Subcutaneous adipose tissue (tissue), 4 donors: ENCODE measurements around the gene TNRC18. TPM values are rescaled to one million over a fixed set of nuclear protein-coding genes. Genes with fewer than 3 reads are reported as not detected.

ENCODE experiments used
- total RNA-seq, 4 donors: library from RNA; depleted of rRNA; stranded (reverse); fragments of >200 nt; gene quantifications; one replicate each; pipeline ENCODE4 v1.1.0, GENCODE V29; 2016
- TF ChIP-seq, protein P1 (sequence below): fragments of 450-650 bp; IDR thresholded peaks from one replicate; pipeline ENCODE4 v1.5.1; 2016; ENCODE audit warnings: low read depth, mild to moderate bottlenecking, control low read depth, antibody characterized with exemption, moderate library complexity

TNRC18 gene
- total RNA-seq, 4 donors from 2014 or later = 21.7 to 107 (median 34.0) TPM

DNA sequence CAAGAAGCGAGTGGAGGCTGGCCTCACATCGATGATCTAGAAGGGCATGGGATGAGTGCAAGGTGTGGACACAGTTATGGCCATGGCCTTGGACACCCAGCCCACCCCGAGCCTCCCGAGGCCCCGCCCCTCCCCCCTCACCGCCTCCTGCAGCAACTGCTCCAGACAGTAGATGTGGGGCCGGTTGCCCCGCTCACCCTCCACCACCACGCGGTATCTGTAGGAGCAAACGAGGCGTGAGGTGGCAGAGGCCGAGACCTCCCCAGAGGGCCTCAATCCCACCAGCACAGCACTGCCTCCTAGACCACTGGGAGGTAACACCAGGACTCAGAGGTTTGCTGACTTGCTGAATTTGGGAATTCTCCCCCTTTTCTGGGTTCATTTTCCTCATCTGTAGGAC, 103.2 kb downstream of the TNRC18 start:
- TF ChIP-seq, protein P1, sequence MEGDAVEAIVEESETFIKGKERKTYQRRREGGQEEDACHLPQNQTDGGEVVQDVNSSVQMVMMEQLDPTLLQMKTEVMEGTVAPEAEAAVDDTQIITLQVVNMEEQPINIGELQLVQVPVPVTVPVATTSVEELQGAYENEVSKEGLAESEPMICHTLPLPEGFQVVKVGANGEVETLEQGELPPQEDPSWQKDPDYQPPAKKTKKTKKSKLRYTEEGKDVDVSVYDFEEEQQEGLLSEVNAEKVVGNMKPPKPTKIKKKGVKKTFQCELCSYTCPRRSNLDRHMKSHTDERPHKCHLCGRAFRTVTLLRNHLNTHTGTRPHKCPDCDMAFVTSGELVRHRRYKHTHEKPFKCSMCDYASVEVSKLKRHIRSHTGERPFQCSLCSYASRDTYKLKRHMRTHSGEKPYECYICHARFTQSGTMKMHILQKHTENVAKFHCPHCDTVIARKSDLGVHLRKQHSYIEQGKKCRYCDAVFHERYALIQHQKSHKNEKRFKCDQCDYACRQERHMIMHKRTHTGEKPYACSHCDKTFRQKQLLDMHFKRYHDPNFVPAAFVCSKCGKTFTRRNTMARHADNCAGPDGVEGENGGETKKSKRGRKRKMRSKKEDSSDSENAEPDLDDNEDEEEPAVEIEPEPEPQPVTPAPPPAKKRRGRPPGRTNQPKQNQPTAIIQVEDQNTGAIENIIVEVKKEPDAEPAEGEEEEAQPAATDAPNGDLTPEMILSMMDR = no peak

DNA sequence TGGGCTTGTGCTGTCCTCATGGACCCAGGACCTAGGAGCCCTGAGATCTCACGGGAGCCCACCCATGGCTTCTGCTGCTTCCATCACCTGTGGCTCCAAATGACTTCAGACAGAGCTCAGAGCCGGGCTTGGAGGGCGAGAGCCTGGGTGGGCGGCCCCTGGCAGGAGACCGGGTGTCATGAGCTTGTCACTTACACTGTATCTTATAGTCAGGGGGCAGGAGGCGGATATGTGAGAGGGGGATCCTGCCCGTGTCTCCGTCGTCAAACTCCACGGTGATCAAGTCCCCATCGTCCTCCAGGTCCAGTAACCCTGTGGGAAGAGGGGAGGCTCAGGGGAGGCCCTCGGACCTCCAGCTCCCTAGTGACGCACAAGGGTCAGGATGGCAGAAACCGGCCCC, 107.9 kb downstream of the TNRC18 start:
- TF ChIP-seq, protein P1 = no peak

DNA sequence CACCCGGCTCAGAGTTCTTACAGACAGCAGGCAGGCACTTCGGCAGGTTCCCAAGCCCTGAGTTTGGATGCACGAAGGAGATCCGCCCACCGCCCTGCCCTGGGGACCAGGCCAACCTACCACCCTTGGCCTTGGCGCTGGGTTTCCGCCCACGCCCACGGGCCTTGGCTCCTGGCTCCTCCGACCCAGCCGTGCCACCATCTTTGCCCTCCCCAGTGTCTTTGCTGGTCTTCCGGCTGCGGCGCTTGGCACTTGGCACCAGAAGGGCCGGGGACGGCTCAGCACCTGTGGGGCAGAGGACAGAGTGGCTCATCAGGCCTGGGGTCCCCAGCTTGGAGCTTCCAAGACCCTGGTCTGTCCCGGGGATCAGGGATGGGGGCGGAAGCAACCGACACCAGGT, 108.8 kb downstream of the TNRC18 start:
- TF ChIP-seq, protein P1 = no peak

DNA sequence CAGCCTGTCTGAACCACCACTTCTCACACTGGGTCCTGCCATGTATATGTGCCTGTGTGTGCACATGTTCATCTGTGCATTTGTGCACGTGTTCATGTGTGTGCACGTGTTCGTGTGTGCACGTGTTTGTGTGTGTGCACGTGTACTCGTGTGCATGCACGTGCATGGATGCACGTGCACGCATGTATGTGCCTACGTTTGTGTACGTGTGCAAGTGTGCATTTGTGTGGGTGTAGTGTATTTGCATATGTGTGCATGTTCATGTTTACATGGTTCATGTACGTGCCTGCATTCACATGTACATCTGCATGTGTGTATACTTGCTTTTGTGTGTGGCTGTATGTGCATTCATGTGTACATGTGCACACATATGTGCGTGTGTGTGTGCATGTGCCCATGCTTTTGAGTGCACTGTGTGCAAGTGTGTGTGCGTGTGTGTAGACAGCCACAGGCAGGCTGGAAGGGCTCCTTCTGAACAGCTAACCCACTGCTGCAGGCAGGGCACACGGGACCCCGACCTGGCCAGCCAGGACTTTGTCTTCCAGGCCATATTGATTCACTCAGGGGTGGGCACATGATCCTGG, 112.7 kb downstream of the TNRC18 start:
- TF ChIP-seq, protein P1 = no peak

DNA sequence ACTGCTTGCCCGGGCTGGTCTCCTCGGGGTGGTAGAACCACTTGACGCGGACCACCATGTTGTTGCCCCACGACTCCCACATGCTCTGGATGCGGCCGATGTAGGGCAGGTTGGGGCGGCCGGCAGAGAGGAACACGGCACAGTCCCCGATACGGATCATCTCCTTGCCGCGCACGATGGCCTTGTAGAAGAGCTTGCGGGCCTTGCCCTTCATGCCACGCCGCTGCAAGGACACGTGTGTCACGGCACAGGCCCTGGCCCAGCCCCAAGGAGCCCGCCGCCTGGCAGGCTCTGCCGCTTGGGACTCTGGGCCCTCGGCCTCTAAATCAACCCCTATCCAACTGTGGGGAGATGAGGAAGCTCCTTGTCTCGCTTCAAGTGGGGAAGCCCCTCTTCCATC, 114.5 kb downstream of the TNRC18 start:
- TF ChIP-seq, protein P1 = no peak

DNA sequence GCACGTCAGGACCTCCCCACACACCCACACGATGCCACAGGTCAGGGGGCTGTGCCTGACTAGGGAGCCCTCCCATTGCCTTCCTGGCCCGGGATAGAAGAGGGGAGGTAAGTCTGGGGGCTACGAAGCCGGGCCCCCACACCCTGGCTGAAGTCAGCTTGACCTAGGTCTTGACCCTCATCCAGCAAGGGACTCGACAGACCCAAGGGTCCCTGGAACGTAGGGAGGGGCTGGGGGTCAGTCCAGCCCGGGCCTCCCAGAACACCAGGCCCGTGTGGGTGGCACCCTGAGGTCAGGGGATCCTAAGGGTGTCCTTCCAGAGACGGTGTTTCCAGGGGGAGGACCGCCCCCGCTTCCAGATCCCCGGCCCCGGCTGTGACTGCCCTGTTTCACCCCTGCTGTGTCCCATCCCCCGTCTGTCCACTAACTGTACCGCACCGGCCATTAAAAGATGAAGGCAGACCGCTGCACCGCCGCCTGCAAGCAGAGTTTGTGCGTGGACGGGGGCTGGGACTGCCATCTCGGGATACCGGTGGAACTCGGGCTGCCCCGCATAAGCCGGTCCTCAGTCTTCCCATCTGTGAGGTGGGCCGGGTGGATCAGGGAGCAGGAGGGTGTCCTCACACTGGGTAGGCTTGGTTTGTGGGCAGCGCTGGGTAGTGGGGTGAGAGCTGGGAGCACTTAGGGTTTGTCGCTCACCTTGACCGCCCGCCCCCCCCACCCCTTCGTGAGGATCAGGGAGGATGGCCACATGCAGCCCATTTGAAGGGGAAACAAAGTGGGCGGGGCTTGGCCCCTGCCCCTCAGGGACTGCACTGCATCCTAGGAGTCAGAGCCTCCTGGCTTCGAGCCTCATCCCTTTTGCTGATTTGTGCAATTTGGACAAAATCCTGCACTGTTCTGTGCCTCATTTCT, 119.8 kb downstream of the TNRC18 start:
- TF ChIP-seq, protein P1 = no peak

DNA sequence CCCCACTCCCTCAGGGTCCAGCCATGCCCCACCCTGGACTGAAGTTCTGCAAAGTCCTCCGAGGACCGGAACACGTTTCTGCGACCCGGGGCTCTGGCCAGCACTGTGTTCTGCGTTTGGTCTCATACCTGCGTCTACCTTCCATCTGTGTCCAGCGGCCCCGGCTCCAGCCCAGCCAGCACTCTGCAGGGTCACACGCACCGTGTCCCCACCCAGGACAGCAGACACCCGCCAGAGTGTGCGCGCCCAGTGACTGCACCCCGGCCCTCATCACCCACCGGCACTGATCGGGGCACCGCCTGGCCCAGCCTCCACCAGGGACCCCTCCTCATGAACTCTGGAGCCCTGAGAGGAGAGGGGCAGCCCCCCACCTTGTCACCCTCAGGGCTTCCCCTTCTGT, 120.6 kb downstream of the TNRC18 start:
- TF ChIP-seq, protein P1 = no peak
